K562 (cell line): ENCODE results near the gene ZNF385D. TPM values are rescaled to one million over a fixed set of nuclear protein-coding genes. Genes with fewer than 3 reads are reported as not detected.
A peak's percentile ranks its signal among the peaks of the same experiment; 100 is the strongest.
"Not testable (repeated sequence)": the region's sequence is repeated elsewhere in the genome, so short reads cannot be mapped to it uniquely, and the experiment has no call there.

Experiments used
- ATAC-seq: fragments of 200-7000 bp; cut with Tn5 transposase; 3 replicates; pipeline ENCODE4 v1.9.1; 2020; ENCODE audit warnings: moderate library complexity
- BruUV-seq: library from RNA; stranded (reverse); fragments of 400-500 nt; replicated peaks from 2 replicates; lab custom pipeline; 2021; lab: Mats Ljungman, UMichigan
- CTCF ChIA-PET: fragments of 300-600 bp; formaldehyde crosslinking; extraction: SDS; loops from one replicate; lab custom pipeline; 2021; ENCODE audit warnings: low intra/inter-chr PET ratio; lab: Yijun Ruan, JAX
- POLR2A ChIA-PET: fragments of 300-600, 350-650 bp; sonication (Branson Sonifier 250); formaldehyde crosslinking; extraction: SDS; loops from one replicate; lab custom pipeline; 2021; ENCODE audit warnings: antibody characterized with exemption, inconsistent platforms; lab: Yijun Ruan, JAX
- DNase-seq, 4 experiments: peaks; one replicate each; pipeline versions ENCODE4 v3.0.0 to v3.0.0-alpha.2; 2011 to 2018; ENCODE audit warnings: low spot score in 3 of 4, mixed read lengths in 3 of 4; ENCODE audit errors: extremely low read depth in 1 of 4
- FAIRE-seq: peaks from 2 replicates; lab custom pipeline; 2011; peaks lifted over from hg19 to GRCh38; lab: Jason Lieb, UNC
- H2AFZ ChIP-seq: 2 replicates; pipeline ENCODE4 v1.6.0; 2011; ENCODE audit warnings: low read depth, low read length, control low read depth, inconsistent platforms
- H3K27ac ChIP-seq: fragments of 200-600 bp; 3 replicates; pipeline ENCODE4 v1.8.0; 2011; ENCODE audit warnings: low read depth, mild to moderate bottlenecking, control low read depth, inconsistent platforms, low read length, moderate library complexity, mixed read lengths; ENCODE audit errors: extremely low read depth
- H3K27me3 ChIP-seq, 2 experiments: fragments of 300-600 bp in 1 of 2; 2 replicates in 1 of 2; 3 replicates in 1 of 2; pipeline versions ENCODE4 v1.6.0 to v1.8.0; 2011; ENCODE audit warnings: inconsistent platforms in 2 of 2, low read length in 2 of 2, mild to moderate bottlenecking in 1 of 2, mixed read lengths in 1 of 2, moderate library complexity in 1 of 2; ENCODE audit not compliant: control insufficient read depth in 2 of 2, insufficient read depth in 2 of 2
- H3K36me3 ChIP-seq: fragments of 300-600 bp; 3 replicates; pipeline ENCODE4 v1.8.0; 2011; ENCODE audit warnings: mild to moderate bottlenecking, low read length, inconsistent platforms; ENCODE audit not compliant: control insufficient read depth, insufficient read depth
- H3K4me1 ChIP-seq, 2 experiments: fragments of 200-600 bp in 1 of 2; replicated peaks in 1 of 2; 2 replicates in 1 of 2; 3 replicates in 1 of 2; pipeline versions ENCODE4 v1.5.1 to v1.8.0; 2011; ENCODE audit warnings: inconsistent platforms in 2 of 2, low read length in 2 of 2, mild to moderate bottlenecking in 1 of 2, mixed read lengths in 1 of 2, moderate library complexity in 1 of 2; ENCODE audit not compliant: control insufficient read depth in 2 of 2, insufficient read depth in 2 of 2
- H3K4me2 ChIP-seq: 2 replicates; pipeline ENCODE4 v1.6.1; 2011; ENCODE audit warnings: low read length, control low read depth, inconsistent platforms, mixed read lengths; ENCODE audit not compliant: insufficient read depth
- H3K4me3 ChIP-seq: fragments of 200-600 bp; sonication (generic), shearing (Covaris generic); 2 replicates; pipeline ENCODE4 v1.5.1; 2016; ENCODE audit warnings: control low read depth, inconsistent platforms
- H3K79me2 ChIP-seq: fragments of 200-600 bp; 3 replicates; pipeline ENCODE4 v1.8.0; 2011; ENCODE audit warnings: low read length, inconsistent platforms; ENCODE audit not compliant: control insufficient read depth, insufficient read depth
- H3K9ac ChIP-seq, 2 experiments: 2 replicates each; pipeline versions ENCODE4 v1.6.0 to v1.6.1; 2011; ENCODE audit warnings: low read depth in 2 of 2, low read length in 2 of 2, control low read depth in 1 of 2, inconsistent platforms in 1 of 2, mild to moderate bottlenecking in 1 of 2, mixed read lengths in 1 of 2; ENCODE audit not compliant: insufficient read depth in 1 of 2
- H3K9me1 ChIP-seq: one replicate; pipeline ENCODE4 v1.6.0; 2011; ENCODE audit warnings: inconsistent platforms, mild to moderate bottlenecking, low read length, moderate library complexity; ENCODE audit not compliant: control insufficient read depth, insufficient read depth
- H3K9me3 ChIP-seq: replicated peaks from 2 replicates; pipeline ENCODE4 v1.5.1; 2011; ENCODE audit warnings: low read depth, low read length, inconsistent platforms; ENCODE audit not compliant: control insufficient read depth, insufficient read depth
- H4K20me1 ChIP-seq: replicated peaks from 2 replicates; pipeline ENCODE4 v1.6.1; 2011; ENCODE audit warnings: low read length, inconsistent platforms, mixed read lengths; ENCODE audit not compliant: control insufficient read depth, insufficient read depth
- PCBP1 ChIP-seq: fragments of 200-400 bp; formaldehyde crosslinking; IDR thresholded peaks from 2 replicates; pipeline ENCODE4 v1.6.1; 2018; ENCODE audit warnings: mild to moderate bottlenecking, low read depth, low read length; ENCODE audit not compliant: poor library complexity, severe bottlenecking
- TFE3 ChIP-seq: fragments of 450-650 bp; formaldehyde crosslinking; IDR thresholded peaks from 2 replicates; pipeline ENCODE4 v1.4.0; 2020; ENCODE audit warnings: mild to moderate bottlenecking, mixed read lengths
- WGBS: fragments of 100-300 bp; shearing (Covaris generic); methylation state at CpG from one replicate; pipeline ENCODE4 v1.1.6; 2016; ENCODE audit warnings: low coverage, mixed read lengths; ENCODE audit not compliant: insufficient coverage; ENCODE audit errors: missing lambda C conversion rate; 5-methylcytosine and 5-hydroxymethylcytosine counted together
- in situ Hi-C: fragments of 300-500 bp; cut with MboI; formaldehyde crosslinking; loops from 4 replicates; pipeline ENCODE4 v1.15.0; 2018; ENCODE audit warnings: inconsistent platforms, mixed read lengths
- intact Hi-C: fragments of 100-400 bp; cut with micrococcal nuclease; formaldehyde crosslinking; loops from 2 replicates; pipeline ENCODE4 v1.14.2; 2022
- polyA plus RNA-seq, 8 experiments: library from polyadenylated mRNA; depleted of rRNA in 4 of 8; stranded (reverse) in 5 of 8; unstranded in 3 of 8; fragments of >200 nt; fragmentation: Nextera tagmentation in 2 of 8; fragmentation: Illumina TruSeq in 1 of 8; extraction: Ambion mirVana in 2 of 8; extraction: Trizol in 1 of 8; gene quantifications; 2 replicates each; pipeline versions ENCODE4 v1.2.1 to v1.2.3, GENCODE V29; 2011 to 2014; ENCODE audit warnings: inconsistent platforms in 1 of 8, missing spikeins in 1 of 8
- total RNA-seq, 7 experiments: library from RNA; depleted of rRNA in 6 of 7; stranded (reverse); fragments of >200 nt in 6 of 7; fragmentation: Illumina TruSeq in 2 of 7; extraction: Trizol in 2 of 7; gene quantifications; 2 replicates each; pipeline versions ENCODE4 v1.2.1 to v1.2.3, GENCODE V29; 2011 to 2021; ENCODE audit warnings: low replicate concordance in 1 of 7

Gene ZNF385D
- total and polyA plus RNA-seq, 9 of the 15 experiments (the other 6 are each of a cell fraction or from before 2014, with no cell fraction given), result 0.14 to 1.7 (median 0.51) TPM

GRCh38 chr3:21390136-21390535 is 360.9 kb downstream of the ZNF385D start:
- no peak overlapping the region for H3K4me2 ChIP-seq
- BruUV-seq, result no TSS peak
- H3K79me2 ChIP-seq, result no peaks in the 10 kb centered on the region
- no peaks in the 10 kb centered on the region for H3K4me1 ChIP-seq
- no peak overlapping the region for H3K27ac ChIP-seq
- ATAC-seq (no peak), DNase-seq (no peak), FAIRE-seq (no peak)
- 2% methylated on average over 3 of the region's 3 CpGs for WGBS
- no peaks in the 10 kb centered on the region for H3K9me3 ChIP-seq
- H3K9ac ChIP-seq, result no peak overlapping the region
- H3K9me1 ChIP-seq, result no peaks in the 10 kb centered on the region
- POLR2A ChIA-PET, result no interaction called here
- TF ChIP-seq TFE3 (CRISPR knock-in tag) (0 out of 2 replicates have a peak, but pooled peaks have one; percentile 24), PCBP1 (no peak)
- H3K4me3 ChIP-seq, result no peak overlapping the region
- CTCF ChIA-PET, result no interaction called here
- intact Hi-C loops (no loop called here), in situ Hi-C loops (no loop called here)
- no peaks in the 10 kb centered on the region for H4K20me1 ChIP-seq
- H3K27me3 ChIP-seq, result no peaks in the 10 kb centered on the region
- no peaks in the 10 kb centered on the region for H3K36me3 ChIP-seq
- no peak overlapping the region for H2AFZ ChIP-seq

- H3K9me3 ChIP-seq, H3K4me2 ChIP-seq, H2AFZ ChIP-seq, in situ Hi-C loops, H4K20me1 ChIP-seq, H3K9ac ChIP-seq, H3K27me3 ChIP-seq, FAIRE-seq, DNase-seq, POLR2A ChIA-PET, ATAC-seq, CTCF ChIA-PET, H3K79me2 ChIP-seq, H3K4me1 ChIP-seq, H3K36me3 ChIP-seq, H3K4me3 ChIP-seq, H3K9me1 ChIP-seq, intact Hi-C loops, BruUV-seq, H3K27ac ChIP-seq: not testable (repeated sequence)
- WGBS, result 16% methylated on average over 30 of the region's 30 CpGs
These were observed 363.7 kb downstream of the ZNF385D start for GRCh38 chr3:21387142-21387826.

GRCh38 chr3:21378036-21378435 is 373.0 kb downstream of the ZNF385D start:
- H3K9me1 ChIP-seq, ATAC-seq, H3K9ac ChIP-seq, H3K4me2 ChIP-seq, BruUV-seq, CTCF ChIA-PET, H3K36me3 ChIP-seq, H3K27ac ChIP-seq, H4K20me1 ChIP-seq, DNase-seq, H3K4me1 ChIP-seq, H3K79me2 ChIP-seq, H3K27me3 ChIP-seq, intact Hi-C loops, H2AFZ ChIP-seq, H3K4me3 ChIP-seq, FAIRE-seq, POLR2A ChIA-PET, H3K9me3 ChIP-seq, in situ Hi-C loops: not testable (repeated sequence)
- 10% methylated on average over 5 of the region's 5 CpGs for WGBS
